ENCODE results near the gene OR6P1.
A peak's percentile ranks its signal among the peaks of the same experiment; 100 is the strongest.

Gene OR6P1, protein sequence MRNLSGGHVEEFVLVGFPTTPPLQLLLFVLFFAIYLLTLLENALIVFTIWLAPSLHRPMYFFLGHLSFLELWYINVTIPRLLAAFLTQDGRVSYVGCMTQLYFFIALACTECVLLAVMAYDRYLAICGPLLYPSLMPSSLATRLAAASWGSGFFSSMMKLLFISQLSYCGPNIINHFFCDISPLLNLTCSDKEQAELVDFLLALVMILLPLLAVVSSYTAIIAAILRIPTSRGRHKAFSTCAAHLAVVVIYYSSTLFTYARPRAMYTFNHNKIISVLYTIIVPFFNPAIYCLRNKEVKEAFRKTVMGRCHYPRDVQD

DNA sequence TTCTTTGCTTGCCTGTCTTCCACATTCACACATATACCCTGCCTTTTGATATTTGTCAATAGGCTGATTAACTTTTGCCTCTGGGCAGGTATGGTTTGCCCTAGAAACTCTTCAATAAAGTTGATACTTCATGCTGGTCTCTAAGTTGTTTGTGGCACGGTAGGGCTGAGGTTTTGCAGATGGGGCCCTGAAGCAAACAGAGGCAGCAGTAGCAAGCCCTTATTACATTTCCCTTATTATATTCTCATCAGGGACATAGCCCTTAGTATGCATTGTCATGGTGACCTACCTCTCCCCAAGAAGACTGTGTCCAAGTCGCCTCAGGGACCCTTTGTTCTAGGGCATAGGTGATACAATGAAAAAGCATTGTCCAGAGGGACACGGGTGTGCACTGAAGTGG, at the start of gene OR6P1:
Gene OR6P1 (minus strand): TSS at position 101 of the 400 bp plus-strand sequence. CDS start 6,976 bp downstream, outside the sequence.
- FAIRE-seq (no peak), DNase-seq (ENCODE audit: extremely low spot score, insufficient read length, low read depth) (no peak)

- DNase-seq (ENCODE audit: extremely low spot score, insufficient read length, low read depth) (no peak), FAIRE-seq (no peak)
These were observed 43.4 kb upstream of the OR6P1 start for GRCh38 chr1:158613764-158614163.

- FAIRE-seq (peak; percentile 39), DNase-seq (ENCODE audit: extremely low spot score, insufficient read length, low read depth) (no peak)
These were observed 41.5 kb upstream of the OR6P1 start for GRCh38 chr1:158611916-158612315.

- FAIRE-seq: no peak
These were observed 36.9 kb upstream of the OR6P1 start for GRCh38 chr1:158607296-158607695.

GRCh38 chr1:158604968-158605367, 34.6 kb upstream of the OR6P1 start, which contains the start of gene OR10Z1:
Gene OR10Z1 (plus strand): TSS chr1:158605268. CDS start chr1:158606439, 1,171 bp downstream.
- no peak for DNase-seq (ENCODE audit: extremely low spot score, insufficient read length, low read depth)
- no peak for FAIRE-seq

More at GRCh38 chr1:158607296-158607695, 36.9 kb upstream of the OR6P1 start:
- no peak for DNase-seq (ENCODE audit: extremely low spot score, insufficient read length, low read depth)

- DNase-seq (ENCODE audit: extremely low spot score, insufficient read length, low read depth) (no peak), FAIRE-seq (no peak)
These were observed 30.4 kb upstream of the OR6P1 start for GRCh38 chr1:158600735-158601134.

- DNase-seq (ENCODE audit: extremely low spot score, insufficient read length, low read depth): no peak
- no peak for FAIRE-seq
These were observed 16.6 kb upstream of the OR6P1 start for GRCh38 chr1:158586942-158587341.

- FAIRE-seq (no peak), DNase-seq (ENCODE audit: extremely low spot score, insufficient read length, low read depth) (no peak)
These were observed 13.6 kb upstream of the OR6P1 start for GRCh38 chr1:158583962-158584361.

DNA sequence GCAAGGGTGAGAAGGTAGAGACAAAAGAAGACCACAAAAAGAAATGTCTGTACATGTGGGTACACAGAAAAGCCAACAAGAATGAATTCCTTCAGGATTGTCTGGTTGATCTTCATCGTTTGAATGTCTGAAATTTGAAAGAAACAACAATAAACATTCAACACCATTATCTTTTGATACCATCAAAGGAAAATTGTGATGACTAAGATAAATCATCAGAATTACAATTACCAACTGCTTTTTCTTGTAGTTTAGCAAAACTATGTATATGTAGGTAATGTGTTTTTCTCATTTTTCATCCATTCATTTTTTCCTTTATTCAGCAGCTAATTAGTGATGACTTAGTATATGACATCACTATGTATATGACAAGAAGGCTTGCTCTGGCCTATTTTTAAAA, 9.4 kb upstream of the OR6P1 start, which contains the start of gene OR10X1:
Gene OR10X1 (minus strand): TSS at position 167 of the 400 bp plus-strand sequence. CDS start 0 bp downstream, at position 167.
- DNase-seq (ENCODE audit: extremely low spot score, insufficient read length, low read depth): no peak
- FAIRE-seq: no peak

DNA sequence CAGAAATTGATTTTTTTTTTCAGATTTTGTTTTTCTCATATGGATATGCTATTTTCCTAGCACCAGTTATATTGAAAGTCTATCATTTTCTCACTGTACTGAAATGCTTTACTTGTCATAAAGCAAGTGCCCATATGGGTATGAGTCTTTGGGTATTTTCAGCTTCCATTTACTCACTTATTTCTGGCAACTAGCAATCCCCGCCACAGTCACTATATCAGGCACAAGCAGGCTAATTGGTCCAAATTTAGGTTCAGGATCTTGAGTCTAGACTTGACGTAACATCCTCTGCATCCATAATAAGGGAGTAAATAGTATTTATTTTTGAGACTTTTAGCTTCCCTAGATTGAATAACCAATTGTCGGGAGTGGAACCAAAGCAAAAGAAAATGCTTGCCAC, 7.2 kb upstream of the OR6P1 start:
- DNase-seq (ENCODE audit: extremely low spot score, insufficient read length, low read depth) (no peak), FAIRE-seq (no peak)

- DNase-seq (ENCODE audit: extremely low spot score, insufficient read length, low read depth) (no peak), FAIRE-seq (no peak)
These were observed 1.8 kb upstream of the OR6P1 start for GRCh38 chr1:158572226-158572625.

DNA sequence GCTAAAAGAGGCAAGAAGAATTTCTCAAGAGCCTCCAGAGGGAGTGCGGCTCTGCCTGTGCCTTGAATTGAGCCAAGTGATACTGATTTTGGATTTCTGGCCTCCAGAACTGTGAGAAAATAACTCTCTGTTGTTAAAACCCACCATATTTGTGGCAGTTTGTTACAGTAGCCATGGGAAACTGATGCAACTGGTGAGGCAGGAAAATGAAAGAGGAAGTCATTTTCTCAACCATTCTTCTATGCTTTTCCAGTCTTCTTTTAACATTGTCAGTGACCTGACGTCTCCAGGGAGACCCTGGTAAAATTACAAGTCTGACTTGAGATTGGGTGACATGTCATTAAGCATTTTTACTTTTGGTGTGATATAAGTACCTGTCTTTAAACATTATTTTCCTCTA, 5.8 kb downstream of the OR6P1 start:
- DNase-seq (ENCODE audit: extremely low spot score, insufficient read length, low read depth): no peak
- FAIRE-seq: no peak

DNA sequence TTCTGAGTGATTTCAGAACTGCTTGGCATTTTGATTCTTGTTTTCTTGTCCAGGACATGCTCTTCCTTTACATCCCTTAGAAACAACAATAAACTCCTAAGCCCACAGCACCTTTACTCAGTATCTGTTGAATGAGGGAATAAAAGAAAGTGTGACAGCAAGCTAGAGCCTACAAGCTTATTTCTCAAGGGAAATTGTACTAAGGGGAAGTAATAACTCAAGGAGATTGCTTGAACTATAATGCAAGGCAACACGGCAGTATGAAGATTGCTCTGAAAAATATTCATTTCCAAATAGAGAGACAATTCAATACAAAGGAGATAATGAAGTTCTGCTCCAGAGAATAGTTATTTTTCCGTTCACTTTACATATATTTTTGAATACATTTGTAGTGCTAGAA, 6.5 kb downstream of the OR6P1 start:
- no peak for DNase-seq (ENCODE audit: extremely low spot score, insufficient read length, low read depth)
- no peak for FAIRE-seq

- DNase-seq (ENCODE audit: extremely low spot score, insufficient read length, low read depth): no peak
- FAIRE-seq: no peak
These were observed 10.7 kb downstream of the OR6P1 start for GRCh38 chr1:158559696-158560095.

GRCh38 chr1:158554352-158554751, 16.0 kb downstream of the OR6P1 start, which contains the start of gene OR6Y1:
Gene OR6Y1 (minus strand): TSS chr1:158554405. CDS start chr1:158548105, 6,300 bp downstream.
- no peak for DNase-seq (ENCODE audit: extremely low spot score, insufficient read length, low read depth)
- no peak for FAIRE-seq

GRCh38 chr1:158552296-158552695, 18.1 kb downstream of the OR6P1 start:
- no peak for FAIRE-seq

DNA sequence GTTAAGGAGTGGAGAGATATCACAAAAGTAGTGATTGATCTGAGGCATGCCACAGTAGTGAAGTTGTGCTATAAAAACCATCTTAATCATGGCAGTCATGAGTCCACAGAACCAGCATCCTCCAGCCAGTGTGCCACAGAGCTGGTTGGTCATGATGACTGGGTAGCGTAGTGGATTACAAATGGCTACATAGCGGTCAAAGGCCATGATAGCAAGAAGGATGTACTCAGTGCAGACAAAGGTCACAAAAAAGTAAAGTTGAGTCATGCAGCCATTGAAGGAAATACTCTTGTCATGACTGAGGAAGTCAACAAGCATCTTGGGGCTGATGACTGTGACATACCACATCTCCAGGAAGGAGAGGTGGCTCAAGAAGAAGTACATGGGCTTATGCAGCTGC, 22.8 kb downstream of the OR6P1 start:
- no peak for DNase-seq (ENCODE audit: extremely low spot score, insufficient read length, low read depth)
- no peak for FAIRE-seq

More at GRCh38 chr1:158552296-158552695, 18.1 kb downstream of the OR6P1 start:
- DNase-seq (ENCODE audit: extremely low spot score, insufficient read length, low read depth): no peak

DNA sequence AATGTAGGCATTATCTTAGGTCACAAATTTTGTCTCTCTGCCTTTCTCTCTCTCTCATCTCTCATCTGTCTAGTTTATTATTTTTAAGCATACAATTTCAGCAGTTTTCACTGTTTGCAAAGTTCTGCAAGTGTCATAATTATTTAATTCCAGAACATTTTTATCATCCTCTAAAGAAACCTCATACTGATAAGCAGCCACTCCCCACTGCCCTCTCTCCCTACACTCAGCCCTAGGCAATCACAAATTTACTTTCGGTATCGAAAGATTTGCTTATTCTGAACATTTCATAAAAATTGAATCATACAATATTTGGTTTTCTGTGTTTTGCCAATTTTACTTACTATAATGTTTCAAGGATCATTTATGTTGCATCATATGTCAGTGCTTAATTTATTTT, 32.8 kb downstream of the OR6P1 start:
- no peak for FAIRE-seq
- no peak for DNase-seq (ENCODE audit: extremely low spot score, insufficient read length, low read depth)

GRCh38 chr1:158534496-158534895, 35.9 kb downstream of the OR6P1 start:
- FAIRE-seq: no peak

GRCh38 chr1:158527190-158527815, 43.1 kb downstream of the OR6P1 start:
- FAIRE-seq: peak; percentile 73
- peak; percentile 2 for DNase-seq (ENCODE audit: extremely low spot score, insufficient read length, low read depth)

More at GRCh38 chr1:158534496-158534895, 35.9 kb downstream of the OR6P1 start:
- DNase-seq (ENCODE audit: extremely low spot score, insufficient read length, low read depth): no peak

GRCh38 chr1:158521666-158522058, 48.7 kb downstream of the OR6P1 start:
- FAIRE-seq (no peak), DNase-seq (ENCODE audit: extremely low spot score, insufficient read length, low read depth) (no peak)
